H1 (cell line): ENCODE results near the gene DPH1. TPM values are rescaled to one million over a fixed set of nuclear protein-coding genes. Genes with fewer than 3 reads are reported as not detected.

Experiments
- EGR1 ChIP-seq: IDR thresholded peaks from 2 replicates; pipeline ENCODE4 v1.6.1; 2011; ENCODE audit warnings: low read depth, low read length, borderline replicate concordance
- JUN ChIP-seq: IDR thresholded peaks from 2 replicates; pipeline ENCODE4 v1.6.1; 2011; ENCODE audit warnings: low read depth, mild to moderate bottlenecking, improper control_type of control experiment, low read length
- JUND ChIP-seq: IDR thresholded peaks from 2 replicates; pipeline ENCODE4 v1.6.1; 2011; ENCODE audit warnings: mild to moderate bottlenecking, improper control_type of control experiment, low read length
- NANOG ChIP-seq: IDR thresholded peaks from 2 replicates; pipeline ENCODE4 v1.6.1; 2011; ENCODE audit warnings: low read length, low read depth, mild to moderate bottlenecking, inconsistent platforms; ENCODE audit not compliant: insufficient read depth, poor library complexity, severe bottlenecking
- PHF8 ChIP-seq: fragments of 200-600 bp; sonication (generic); conservative IDR thresholded peaks from 2 replicates; pipeline ENCODE4 v1.7.1; 2012; ENCODE audit warnings: low read depth, mild to moderate bottlenecking, inconsistent platforms, low read length, moderate library complexity
- RFX5 ChIP-seq: IDR thresholded peaks from 2 replicates; pipeline ENCODE4 v1.6.1; 2011; ENCODE audit warnings: low read depth, low read length, improper control_type of control experiment, borderline replicate concordance
- polyA plus RNA-seq, 7 experiments: library from polyadenylated mRNA; depleted of rRNA in 3 of 7; stranded (reverse) in 5 of 7; unstranded in 2 of 7; fragments of >200 nt in 5 of 7; fragments of 200-250 nt in 2 of 7; gene quantifications; 1 replicate in 5 of 7; 2 replicates in 1 of 7; 4 replicates in 1 of 7; pipeline versions ENCODE4 v1.2.1 to v1.2.3, GENCODE V29; 2011 to 2013; ENCODE audit warnings: missing spikeins in 2 of 7, mixed read lengths in 2 of 7
- total RNA-seq: library from RNA; stranded (reverse); fragmentation: NEBNext Ultra II Directional; extraction: Animal tissue kit (Norgen Biotek cat#: 25700); gene quantifications from 2 replicates; pipeline ENCODE4 v1.2.1, GENCODE V29; 2021

The DPH1 gene
- total and polyA plus RNA-seq, 2 of the 8 experiments (the other 6 are each of a cell fraction or from before 2014, with no cell fraction given), result 24.9 to 30.0 TPM

GRCh38 chr17:2061441-2061958 is 31.5 kb downstream of the DPH1 start (continued):
- no peak for TF ChIP-seq NANOG
- TF ChIP-seq RFX5, result no peak
- TF ChIP-seq EGR1, result no peak
- TF ChIP-seq JUN, result no peak
- TF ChIP-seq JUND, result no peak
- TF ChIP-seq PHF8, result no peak
